ENCODE results near the gene SYT1.

DNA sequence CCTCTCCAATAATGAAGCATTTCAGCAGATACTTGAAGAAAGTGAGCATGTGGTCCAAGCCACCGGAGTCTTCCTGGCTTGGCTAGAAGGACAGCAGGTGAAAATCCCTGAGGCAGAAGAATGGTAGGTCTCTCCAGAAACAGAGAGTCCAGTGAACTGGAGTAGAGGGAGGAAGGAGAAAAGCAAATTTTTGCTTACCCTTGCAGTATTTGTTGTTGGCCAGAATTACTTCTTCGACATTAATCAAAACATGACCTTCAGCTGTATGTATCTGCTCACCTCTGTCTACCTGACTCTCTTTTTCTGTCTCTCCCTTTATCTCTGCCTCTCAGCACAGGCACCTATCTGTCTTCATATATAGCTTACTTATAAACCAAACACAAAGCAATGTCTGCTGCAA, 208.9 kb downstream of the SYT1 start:
- TF ChIP-seq POLR2A (IDR thresholded peaks at IDR 0.05; ENCODE audit: low read depth, low read length) (no peak), TAF1 (IDR thresholded peaks at IDR 0.05; ENCODE audit: borderline replicate concordance, low read depth, low read length) (no peak)

Measured in GM12892 (cell line).